GM12801 (cell line): Measurements from ENCODE around the gene ZNF154.

Experiments
- TF ChIP-seq, protein P1 (sequence below): IDR thresholded peaks from one replicate; pipeline ENCODE4 v1.5.1; 2011; ENCODE audit warnings: control low read depth; ENCODE audit not compliant: insufficient read length; ENCODE audit errors: extremely low read depth

ZNF154 gene

GRCh38 chr19:57671124-57671895, 37.7 kb downstream of the ZNF154 start:
- TF ChIP-seq, protein P1, sequence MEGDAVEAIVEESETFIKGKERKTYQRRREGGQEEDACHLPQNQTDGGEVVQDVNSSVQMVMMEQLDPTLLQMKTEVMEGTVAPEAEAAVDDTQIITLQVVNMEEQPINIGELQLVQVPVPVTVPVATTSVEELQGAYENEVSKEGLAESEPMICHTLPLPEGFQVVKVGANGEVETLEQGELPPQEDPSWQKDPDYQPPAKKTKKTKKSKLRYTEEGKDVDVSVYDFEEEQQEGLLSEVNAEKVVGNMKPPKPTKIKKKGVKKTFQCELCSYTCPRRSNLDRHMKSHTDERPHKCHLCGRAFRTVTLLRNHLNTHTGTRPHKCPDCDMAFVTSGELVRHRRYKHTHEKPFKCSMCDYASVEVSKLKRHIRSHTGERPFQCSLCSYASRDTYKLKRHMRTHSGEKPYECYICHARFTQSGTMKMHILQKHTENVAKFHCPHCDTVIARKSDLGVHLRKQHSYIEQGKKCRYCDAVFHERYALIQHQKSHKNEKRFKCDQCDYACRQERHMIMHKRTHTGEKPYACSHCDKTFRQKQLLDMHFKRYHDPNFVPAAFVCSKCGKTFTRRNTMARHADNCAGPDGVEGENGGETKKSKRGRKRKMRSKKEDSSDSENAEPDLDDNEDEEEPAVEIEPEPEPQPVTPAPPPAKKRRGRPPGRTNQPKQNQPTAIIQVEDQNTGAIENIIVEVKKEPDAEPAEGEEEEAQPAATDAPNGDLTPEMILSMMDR = no peak

GRCh38 chr19:57668635-57669034, 40.4 kb downstream of the ZNF154 start, which contains the start of gene ZSCAN4:
Gene ZSCAN4, plus strand, starts transcription at chr19:57668935. Its CDS starts 7,211 bp downstream, at chr19:57676146.
- TF ChIP-seq, protein P1 = no peak

DNA sequence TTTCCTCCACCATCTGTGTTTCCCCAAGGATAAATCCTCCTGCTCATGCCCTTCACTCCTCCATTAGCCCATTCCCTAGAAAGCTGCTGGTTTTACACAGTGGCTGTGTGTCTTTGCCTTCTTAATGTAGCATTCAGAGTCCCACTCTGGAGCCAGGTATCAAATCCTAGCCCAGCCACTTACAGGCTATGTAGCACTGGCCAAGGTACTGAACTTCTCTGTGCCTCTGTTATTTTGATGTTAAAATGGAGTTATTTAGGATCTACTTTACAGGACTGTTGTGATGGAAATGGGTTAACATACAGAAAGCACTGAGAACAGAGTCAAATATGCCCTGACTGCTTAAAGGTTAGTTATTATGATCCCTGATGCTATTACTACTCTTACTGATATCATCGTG, 41.8 kb downstream of the ZNF154 start:
- TF ChIP-seq, protein P1 = no peak

DNA sequence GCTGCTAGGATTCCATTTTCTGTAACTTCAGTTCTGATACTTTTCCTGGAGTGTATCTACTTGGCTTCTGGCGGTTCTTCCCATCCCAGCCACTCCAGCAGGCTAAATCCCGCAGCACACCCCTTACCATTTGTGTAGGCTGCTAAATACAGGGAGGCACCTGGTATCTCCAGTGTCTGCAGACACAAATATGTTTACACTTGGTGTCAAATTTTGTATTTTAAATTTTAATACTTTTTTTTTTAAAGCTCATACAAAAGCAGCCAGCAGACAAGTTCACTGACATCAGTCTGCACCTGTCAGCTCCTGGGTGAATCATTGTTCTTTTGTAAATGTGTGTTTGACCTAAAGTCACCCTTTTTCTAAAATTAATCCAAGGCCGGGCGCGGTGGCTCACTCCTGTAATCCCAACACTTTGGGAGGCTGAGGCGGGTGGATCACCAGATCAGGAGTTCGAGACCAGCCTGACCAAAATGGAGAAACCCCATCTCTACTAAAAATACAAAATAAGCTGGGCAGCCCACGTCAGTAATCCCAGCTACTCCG, 43.7 kb downstream of the ZNF154 start:
- TF ChIP-seq, protein P1 = no peak

- TF ChIP-seq, protein P1 = no peak
These were observed 44.5 kb downstream of the ZNF154 start for GRCh38 chr19:57664269-57665127.

- TF ChIP-seq, protein P1 = no peak
These were observed 52.7 kb downstream of the ZNF154 start for GRCh38 chr19:57656346-57656745.

DNA sequence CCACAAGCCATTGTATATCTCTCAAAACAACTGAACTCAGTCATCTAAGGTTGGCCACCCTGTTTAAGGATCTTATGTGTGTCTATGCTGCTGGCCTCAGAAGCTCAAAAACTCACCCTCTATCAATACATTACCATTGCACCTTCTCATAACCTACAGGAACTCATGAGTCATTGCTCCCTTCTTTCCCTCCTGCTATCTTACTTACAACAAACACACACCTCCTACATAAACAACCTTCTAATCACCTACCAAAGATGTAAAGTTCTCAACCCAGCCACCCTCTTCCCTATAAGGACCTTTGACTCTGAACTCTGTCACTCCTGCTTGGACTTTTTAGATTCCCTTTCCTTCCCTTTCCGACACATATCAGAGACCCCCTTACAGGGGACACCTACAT, 53.6 kb downstream of the ZNF154 start:
- TF ChIP-seq, protein P1 = no peak
